CD1c-positive myeloid dendritic cell (primary cell): ENCODE data around the gene XDH.

Source experiments
- DNase-seq: peaks from one replicate; pipeline ENCODE4 v3.0.0-alpha.2; 2016; ENCODE audit errors: extremely low spot score

The XDH gene

DNA sequence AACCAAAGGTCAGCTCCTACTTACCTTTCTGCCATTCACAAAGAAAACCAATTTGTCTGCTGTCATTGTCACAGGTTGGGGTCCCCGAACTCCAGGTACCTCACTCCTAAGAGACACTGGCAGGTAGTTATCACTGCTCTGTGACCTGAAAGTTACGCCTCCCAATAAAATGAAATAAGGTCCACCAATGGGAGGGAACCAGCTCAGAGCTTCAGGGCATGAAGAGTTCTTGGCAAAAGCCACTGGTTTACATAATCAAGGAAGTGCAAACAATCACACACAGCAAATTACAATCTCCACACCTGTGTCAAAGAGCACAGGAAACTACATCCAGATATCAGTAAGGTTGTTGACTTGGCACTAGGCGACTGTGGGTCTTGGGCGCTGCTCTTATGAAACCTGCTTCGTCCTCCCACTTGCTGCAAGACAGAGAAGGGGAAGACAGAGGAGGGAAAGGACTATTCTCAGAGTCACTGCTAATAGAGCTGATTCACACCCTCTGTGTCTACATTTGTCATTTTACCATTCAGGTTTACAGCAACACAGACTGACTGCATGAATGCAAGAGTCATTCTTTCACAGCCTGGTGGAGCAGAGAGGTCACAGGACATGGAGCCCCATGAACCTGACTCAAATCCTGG is at the start of gene XDH:
Gene XDH (minus strand): TSS at position 142 of the 641 bp plus-strand sequence. CDS start 76 bp downstream, at position 66.
- DNase-seq, result no peak

DNA sequence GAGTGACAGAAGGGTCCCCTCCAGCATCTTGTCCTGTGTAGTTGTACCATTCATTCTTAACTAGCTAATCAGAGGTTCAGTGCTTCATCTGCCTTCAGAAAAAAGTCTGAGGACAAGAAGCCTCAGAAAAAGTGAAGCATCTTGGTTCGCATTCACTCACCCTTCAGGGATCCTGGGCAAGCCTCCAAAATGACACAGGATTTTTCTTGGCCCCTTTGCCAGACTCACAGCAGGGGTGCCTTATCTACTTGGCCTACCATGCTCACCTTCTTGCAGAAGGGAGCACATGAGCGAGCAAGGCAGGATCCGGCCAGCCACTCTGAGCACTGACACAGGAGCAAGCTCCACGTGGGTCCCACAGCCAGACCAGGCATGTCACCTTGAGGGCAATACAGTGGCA is 43.1 kb upstream of the XDH start:
- no peak for DNase-seq

DNA sequence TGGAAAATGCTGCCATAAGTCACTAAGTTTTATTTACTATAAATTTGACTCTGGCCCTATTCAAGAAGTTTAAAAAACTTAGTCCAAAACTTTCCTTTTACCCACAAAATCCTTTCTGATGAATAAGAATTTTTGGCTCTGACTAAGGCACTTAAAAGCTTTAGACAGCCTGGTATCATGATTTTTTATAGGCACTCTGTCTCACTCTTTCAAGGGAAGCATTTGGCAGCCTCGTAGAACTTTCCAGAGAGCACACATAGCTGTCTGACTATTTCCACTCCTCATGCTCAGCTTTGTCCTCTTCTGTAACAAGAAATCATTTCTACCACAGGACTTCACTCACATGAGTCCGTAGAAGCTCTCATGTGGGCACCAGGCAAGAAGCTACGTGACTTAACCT is 32.3 kb upstream of the XDH start:
- DNase-seq, result no peak

DNA sequence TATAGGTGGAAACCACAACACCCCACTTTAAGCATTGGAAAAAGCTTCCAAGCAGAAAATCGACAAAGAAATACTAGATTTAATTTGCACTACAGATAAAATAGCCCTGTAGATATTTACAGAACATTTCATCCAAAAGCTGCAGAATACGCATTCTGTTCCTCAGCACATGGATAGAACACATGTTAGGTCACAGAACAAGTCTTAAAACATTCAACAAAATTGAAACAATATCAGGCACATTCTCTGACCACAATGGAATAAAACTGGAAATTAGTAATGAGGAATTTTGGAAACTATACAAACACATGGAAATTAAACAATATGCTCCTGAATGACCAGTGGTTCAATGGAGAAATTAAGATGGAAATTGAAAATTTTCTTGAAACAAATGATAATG is 27.8 kb upstream of the XDH start:
- no peak for DNase-seq

- DNase-seq, result no peak
These were observed 26.2 kb upstream of the XDH start for GRCh38 chr2:31440764-31441163.

- no peak for DNase-seq
These were observed 20.4 kb upstream of the XDH start for GRCh38 chr2:31434911-31435310.

DNA sequence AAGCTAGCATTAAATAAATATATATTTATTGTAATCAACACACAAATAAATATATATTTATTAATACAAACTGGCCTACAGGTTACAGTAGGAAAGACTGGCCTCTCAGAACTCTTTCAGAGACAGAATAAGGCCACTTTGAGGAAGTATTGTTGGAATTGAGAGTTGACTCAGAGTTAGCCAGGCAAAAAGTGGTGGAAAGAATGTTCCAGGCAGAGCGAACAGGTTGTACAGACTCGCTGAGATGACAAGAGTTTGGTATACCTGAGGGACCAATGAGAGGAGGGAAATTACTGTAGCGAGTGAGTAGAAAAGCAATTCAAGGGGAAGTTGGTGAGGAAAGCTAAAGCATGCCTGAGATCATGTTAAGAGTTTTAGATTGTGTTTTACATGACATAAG is 19.0 kb upstream of the XDH start:
- DNase-seq, result no peak

GRCh38 chr2:31430439-31431165 is 16.1 kb upstream of the XDH start:
- DNase-seq, result no peak

GRCh38 chr2:31429759-31430438 is 15.4 kb upstream of the XDH start:
- DNase-seq, result no peak

- no peak for DNase-seq
These were observed 14.5 kb upstream of the XDH start for GRCh38 chr2:31429040-31429439.

- no peak for DNase-seq
These were observed 13.5 kb upstream of the XDH start for GRCh38 chr2:31428001-31428418.

DNA sequence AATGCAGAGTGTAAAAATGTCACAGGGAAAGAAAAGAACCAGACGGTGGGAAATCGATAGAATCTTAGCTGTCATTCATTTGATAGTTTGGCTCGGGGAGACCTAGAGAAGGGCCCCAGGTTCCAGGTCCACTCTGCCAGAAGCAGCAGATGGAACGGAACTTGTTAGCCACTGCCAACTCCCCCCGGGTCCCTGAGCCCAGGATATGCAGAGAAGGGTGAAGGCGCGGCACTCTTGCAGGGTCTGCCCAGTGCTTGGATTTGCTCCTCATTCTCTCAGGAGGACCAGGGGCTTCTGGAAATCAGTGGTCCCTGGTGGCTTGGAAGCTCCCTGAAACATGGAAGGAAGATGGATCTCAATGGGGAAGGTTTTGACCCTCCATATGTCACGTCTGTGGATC is 11.6 kb upstream of the XDH start:
- DNase-seq, result no peak

- DNase-seq, result no peak
These were observed 7.1 kb upstream of the XDH start for GRCh38 chr2:31421634-31422033.

- DNase-seq, result no peak
These were observed 6.4 kb upstream of the XDH start for GRCh38 chr2:31420936-31421335.

- DNase-seq, result no peak
These were observed 4.8 kb upstream of the XDH start for GRCh38 chr2:31419386-31419785.

DNA sequence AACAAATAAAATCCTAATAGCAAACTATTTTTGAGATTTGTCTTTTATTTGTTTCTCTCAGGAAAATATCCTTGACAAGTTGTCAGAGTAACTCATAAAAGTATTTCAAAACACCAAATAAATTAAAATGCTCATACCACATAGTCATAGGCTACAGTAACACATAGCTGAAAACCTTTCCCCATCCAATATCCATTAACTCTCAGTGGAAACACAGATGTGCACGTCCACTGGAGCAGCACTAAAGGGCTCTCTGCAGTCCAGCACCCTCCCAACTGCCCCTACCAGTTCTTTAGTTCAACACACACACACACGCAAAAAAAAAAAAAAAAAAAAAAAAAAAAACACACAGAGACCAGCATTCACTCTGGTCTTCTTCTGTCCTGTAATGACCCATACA is 879 bp upstream of the XDH start:
- DNase-seq, result no peak

- no peak for DNase-seq
These were observed 536 bp downstream of the XDH start for GRCh38 chr2:31413862-31414550.

DNA sequence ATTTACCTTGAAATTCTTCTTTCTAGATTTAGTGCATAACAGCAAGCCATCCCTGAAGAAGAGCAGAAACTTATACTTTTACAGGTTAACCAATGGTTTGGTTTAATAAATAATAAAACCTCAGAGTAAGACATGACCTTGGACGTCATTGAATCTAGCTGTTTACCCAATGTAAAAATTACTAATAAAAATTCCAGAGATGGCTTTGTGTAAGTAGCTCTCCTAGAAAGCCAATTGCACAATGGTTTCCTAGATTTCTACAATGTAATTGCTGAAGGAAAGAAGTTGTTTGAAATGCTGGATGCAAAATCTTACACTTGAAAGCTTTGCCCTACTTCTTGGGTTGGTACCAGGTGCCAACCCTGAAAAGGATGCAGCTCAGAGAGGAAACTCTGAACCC is 1.5 kb downstream of the XDH start:
- DNase-seq, result no peak

DNA sequence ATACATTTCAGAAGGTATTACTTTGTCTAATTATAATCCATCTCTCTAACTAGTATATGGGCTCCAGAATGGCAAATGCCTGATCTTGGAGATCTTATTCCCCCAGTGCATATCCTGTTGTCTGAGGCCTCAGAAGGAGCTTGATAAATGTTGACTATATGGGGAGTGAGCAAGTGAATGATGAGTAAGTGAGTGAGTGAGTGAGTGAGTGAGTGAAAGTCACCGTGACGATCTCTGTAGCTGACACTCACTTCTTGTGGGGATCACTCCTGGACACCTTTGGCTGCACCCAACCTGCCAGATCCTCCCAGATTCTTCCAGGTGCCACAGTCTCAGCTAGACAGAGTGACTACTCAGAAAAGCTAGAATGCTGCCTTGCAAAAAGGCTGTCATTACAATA is 2.8 kb downstream of the XDH start:
- no peak for DNase-seq

DNA sequence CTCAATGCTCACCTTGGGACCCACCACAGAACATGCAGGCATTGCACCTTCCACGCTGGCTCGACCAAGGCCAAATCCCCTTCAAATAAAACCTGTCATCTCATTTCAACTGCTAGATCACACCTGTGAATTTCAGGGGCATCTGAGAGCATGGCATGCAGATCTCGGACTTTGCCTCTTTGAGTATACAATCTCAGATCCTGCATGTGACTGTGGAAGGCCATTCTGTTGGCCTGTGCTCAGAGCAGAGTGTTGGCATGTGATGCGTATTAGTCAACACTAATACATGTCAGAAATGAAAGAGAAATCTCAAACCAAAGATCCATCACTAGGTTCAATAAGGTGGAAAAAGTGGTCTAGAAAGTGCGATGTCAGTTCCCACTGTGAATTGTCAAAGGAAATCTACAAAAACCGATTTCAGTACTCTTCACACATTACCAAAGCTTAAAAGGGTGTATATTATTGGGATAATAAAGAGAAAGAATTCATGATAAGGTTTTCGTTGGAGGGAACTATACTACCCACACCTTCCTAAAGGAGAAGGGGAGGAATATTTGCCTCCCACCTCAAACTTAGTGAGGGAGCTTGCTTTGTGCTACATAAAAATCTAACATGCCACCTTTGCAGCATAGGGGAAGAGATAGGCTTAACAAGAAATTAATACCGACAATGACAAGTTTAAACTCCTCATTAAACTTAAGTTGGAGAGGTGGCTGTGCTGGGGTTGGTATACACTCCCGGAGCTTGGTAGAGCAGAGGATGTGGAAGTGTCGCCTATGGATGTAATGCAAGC is 7.8 kb downstream of the XDH start:
- no peak for DNase-seq

GRCh38 chr2:31404827-31405226 is 9.7 kb downstream of the XDH start:
- no peak for DNase-seq

DNA sequence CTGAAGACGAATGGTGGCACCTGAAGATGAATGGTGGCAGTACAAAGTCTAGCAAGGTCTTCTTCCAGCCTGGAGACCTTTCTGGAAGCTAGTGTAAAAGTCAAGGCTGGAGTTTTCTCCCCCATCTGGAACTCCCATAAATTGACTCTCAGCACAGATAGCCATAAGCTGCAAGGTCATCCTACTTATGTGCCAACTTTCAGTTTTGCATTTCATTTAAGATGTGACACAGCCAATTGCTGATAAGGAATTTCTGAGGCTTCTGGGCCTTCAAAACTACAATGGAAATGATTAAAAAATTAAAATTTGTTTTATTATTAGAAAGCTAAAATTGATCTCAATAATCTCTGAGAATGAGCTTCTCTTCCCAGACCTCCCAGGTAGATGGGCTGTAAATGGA is 10.2 kb downstream of the XDH start:
- DNase-seq, result no peak
